Spleen (tissue), 7 donors: Measurements from ENCODE around the gene EPB41L4B.

Source experiments
- POLR2A ChIP-seq, 3 donors: fragments of 450-650 bp; IDR thresholded peaks; one replicate each; pipeline ENCODE4 v1.5.1; 2017; ENCODE audit warnings: antibody characterized with exemption in 3 of 3, mild to moderate bottlenecking in 1 of 3
- TF ChIP-seq, protein P1 (sequence below), 11 experiments: fragments of 200-600 bp in 7 of 11; fragments of 450-650 bp in 4 of 11; sonication (generic) in 4 of 11; IDR thresholded peaks in 8 of 11; conservative IDR thresholded peaks in 3 of 11; 1 replicate in 7 of 11; 2 replicates in 4 of 11; pipeline versions ENCODE4 v1.4.0 to v1.8.0; 2016 to 2021; ENCODE audit warnings: antibody characterized with exemption in 11 of 11, inconsistent platforms in 4 of 11, mild to moderate bottlenecking in 1 of 11
- donor health status: DM: no; HTN: no; CAD: no; lungs with moderate emphysema.
- donor health status: DM: no; HTN: no; CAD: no.
- donor health status: DM: no; HTN: no; CAD: no.

DNA sequence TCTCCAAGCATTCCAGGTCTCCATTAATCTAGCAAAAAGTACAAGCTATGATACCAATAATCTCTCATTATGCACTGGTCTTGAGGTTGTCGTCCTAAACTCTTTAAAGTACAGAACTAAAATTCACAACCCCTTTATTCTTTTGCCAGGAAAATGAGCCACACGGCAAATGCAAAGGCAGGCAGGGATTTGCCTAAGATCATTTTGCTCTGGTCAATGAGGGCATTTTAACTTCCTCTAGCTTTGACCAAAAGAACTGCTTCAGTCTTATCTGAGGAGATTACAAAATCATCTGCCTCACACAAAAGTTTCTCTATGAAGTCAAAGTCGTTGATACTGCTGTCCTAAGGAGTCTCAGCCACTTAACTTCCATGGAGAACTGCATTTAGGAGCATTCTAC is 51.8 kb downstream of the EPB41L4B start:
- TF ChIP-seq, protein P1, sequence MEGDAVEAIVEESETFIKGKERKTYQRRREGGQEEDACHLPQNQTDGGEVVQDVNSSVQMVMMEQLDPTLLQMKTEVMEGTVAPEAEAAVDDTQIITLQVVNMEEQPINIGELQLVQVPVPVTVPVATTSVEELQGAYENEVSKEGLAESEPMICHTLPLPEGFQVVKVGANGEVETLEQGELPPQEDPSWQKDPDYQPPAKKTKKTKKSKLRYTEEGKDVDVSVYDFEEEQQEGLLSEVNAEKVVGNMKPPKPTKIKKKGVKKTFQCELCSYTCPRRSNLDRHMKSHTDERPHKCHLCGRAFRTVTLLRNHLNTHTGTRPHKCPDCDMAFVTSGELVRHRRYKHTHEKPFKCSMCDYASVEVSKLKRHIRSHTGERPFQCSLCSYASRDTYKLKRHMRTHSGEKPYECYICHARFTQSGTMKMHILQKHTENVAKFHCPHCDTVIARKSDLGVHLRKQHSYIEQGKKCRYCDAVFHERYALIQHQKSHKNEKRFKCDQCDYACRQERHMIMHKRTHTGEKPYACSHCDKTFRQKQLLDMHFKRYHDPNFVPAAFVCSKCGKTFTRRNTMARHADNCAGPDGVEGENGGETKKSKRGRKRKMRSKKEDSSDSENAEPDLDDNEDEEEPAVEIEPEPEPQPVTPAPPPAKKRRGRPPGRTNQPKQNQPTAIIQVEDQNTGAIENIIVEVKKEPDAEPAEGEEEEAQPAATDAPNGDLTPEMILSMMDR (IDR thresholded peaks at IDR 0.05 in 8 of 11, conservative IDR thresholded peaks at IDR 0.05 in 3 of 11): no peak
- no peak for TF ChIP-seq POLR2A (IDR thresholded peaks at IDR 0.05)
